Progenitor cell of endocrine pancreas (in vitro differentiated cells): ENCODE measurements around the gene PLOD3. TPM values are rescaled to one million over a fixed set of nuclear protein-coding genes. Genes with fewer than 3 reads are reported as not detected.
A peak's percentile ranks its signal among the peaks of the same experiment; 100 is the strongest.

ENCODE experiments used
- DNase-seq: peaks from one replicate; pipeline ENCODE4 v3.0.0; 2021; ENCODE audit warnings: low spot score; ENCODE audit not compliant: unreplicated experiment
- H3K27ac Mint-ChIP-seq: 2 replicates; pipeline ENCODE4 v1.8.0; 2021; ENCODE audit warnings: mild to moderate bottlenecking, moderate library complexity, mixed read lengths
- H3K27me3 Mint-ChIP-seq: 2 replicates; pipeline ENCODE4 v1.8.0; 2021; ENCODE audit warnings: mixed read lengths
- H3K36me3 Mint-ChIP-seq: 2 replicates; pipeline ENCODE4 v1.8.0; 2022; ENCODE audit warnings: mixed read lengths; ENCODE audit not compliant: insufficient read depth
- H3K4me1 Mint-ChIP-seq: 2 replicates; pipeline ENCODE4 v1.8.0; 2021; ENCODE audit warnings: low read depth, mixed read lengths
- H3K4me3 Mint-ChIP-seq: 2 replicates; pipeline ENCODE4 v1.8.0; 2021; ENCODE audit warnings: low read depth, mild to moderate bottlenecking, moderate library complexity, mixed read lengths
- H3K9me3 Mint-ChIP-seq: 2 replicates; pipeline ENCODE4 v1.8.0; 2021; ENCODE audit warnings: low read depth, mixed read lengths
- CTCF ChIP-seq: fragments of 200-600 bp; sonication (generic); IDR thresholded peaks from one replicate; pipeline ENCODE4 v1.5.0; 2021; ENCODE audit warnings: antibody characterized with exemption, mild to moderate bottlenecking; ENCODE audit not compliant: unreplicated experiment
- total RNA-seq: library from RNA; stranded (reverse); gene quantifications from 2 replicates; pipeline ENCODE4 v1.2.1, GENCODE V29; 2021

The PLOD3 gene
- total RNA-seq, 1 donor from 2014 or later, result 89.8 TPM

- H3K9me3 Mint-ChIP-seq, result no peaks in the 10 kb centered on the region
- H3K4me1 Mint-ChIP-seq, result peaks cover 7% of the 10 kb centered on the region
- H3K36me3 Mint-ChIP-seq, result peaks cover 7% of the 10 kb centered on the region
- no peaks in the 10 kb centered on the region for H3K27me3 Mint-ChIP-seq
- DNase-seq, result peak; percentile 80
- peak within 1 kb of the TSS; percentile 97 for H3K27ac Mint-ChIP-seq
- H3K4me3 Mint-ChIP-seq, result peak within 1 kb of the TSS; percentile 97
- TF ChIP-seq CTCF, result peak; percentile 92
Measured at GRCh38 chr7:101244375-101245146, 27.2 kb upstream of the PLOD3 start, which contains the start of gene FIS1. TSS of gene FIS1 (minus strand) at chr7:101245081. CDS start at chr7:101245004, 77 bp downstream.

GRCh38 chr7:101243646-101244374 lies 26.4 kb upstream of the PLOD3 start:
- Mint-ChIP-seq H3K4me3 (peak overlapping the region; percentile 97), H3K9me3 (no peaks in the 10 kb centered on the region), H3K27me3 (no peaks in the 10 kb centered on the region), H3K27ac (peak overlapping the region; percentile 56), H3K4me1 (peaks cover 13% of the 10 kb centered on the region), H3K36me3 (peaks cover 7% of the 10 kb centered on the region)
- no peak for DNase-seq
- no peak for TF ChIP-seq CTCF

DNA sequence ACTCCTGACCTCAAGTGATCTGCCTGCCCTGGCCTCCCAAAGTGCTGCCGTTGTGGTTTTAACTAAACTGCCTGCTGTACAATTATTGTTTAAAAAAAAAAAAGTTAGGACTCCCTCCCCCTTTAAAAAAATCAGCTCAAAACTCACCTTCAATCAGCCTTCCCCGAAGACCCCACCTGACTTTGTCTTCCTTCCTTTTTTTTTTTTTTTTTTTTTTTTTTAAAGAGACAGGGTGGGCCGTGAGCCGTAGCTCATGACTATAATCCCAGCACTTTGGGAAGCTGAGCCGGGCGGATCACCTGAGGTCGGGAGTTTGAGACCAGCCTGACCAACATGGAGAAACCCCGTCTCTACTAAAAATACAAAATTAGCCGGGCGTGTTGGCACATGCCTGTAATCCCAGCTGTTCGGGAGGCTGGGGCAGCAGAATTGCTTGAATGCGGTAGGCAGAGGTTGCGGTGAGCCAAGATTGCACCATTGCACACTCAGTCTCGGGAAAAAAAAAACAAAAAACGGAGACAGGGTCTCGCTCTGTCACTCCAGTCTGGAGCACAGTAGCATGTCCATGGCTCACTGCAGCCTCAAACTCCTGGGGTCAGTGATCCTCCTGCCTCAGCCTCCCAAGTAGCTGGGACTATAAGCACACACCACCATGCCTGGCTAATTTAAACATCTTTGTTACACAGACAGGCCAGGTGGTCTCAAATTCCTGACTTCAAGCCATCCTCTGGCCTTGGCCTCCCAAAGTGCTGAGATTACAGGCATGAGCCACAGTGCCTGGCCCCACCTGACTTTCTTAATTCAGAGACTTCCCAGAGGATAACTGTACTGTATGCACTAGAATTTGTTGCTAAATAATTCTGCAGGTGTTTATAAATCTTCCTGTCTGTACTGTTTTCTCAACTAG lies 24.3 kb upstream of the PLOD3 start:
- no peaks in the 10 kb centered on the region for H3K9me3 Mint-ChIP-seq
- no peak for DNase-seq
- H3K4me3 Mint-ChIP-seq, result no peak overlapping the region
- no peak overlapping the region for H3K27ac Mint-ChIP-seq
- H3K27me3 Mint-ChIP-seq, result no peaks in the 10 kb centered on the region
- peaks cover 22% of the 10 kb centered on the region for H3K4me1 Mint-ChIP-seq
- H3K36me3 Mint-ChIP-seq, result peaks cover 6% of the 10 kb centered on the region
- no peak for TF ChIP-seq CTCF

DNA sequence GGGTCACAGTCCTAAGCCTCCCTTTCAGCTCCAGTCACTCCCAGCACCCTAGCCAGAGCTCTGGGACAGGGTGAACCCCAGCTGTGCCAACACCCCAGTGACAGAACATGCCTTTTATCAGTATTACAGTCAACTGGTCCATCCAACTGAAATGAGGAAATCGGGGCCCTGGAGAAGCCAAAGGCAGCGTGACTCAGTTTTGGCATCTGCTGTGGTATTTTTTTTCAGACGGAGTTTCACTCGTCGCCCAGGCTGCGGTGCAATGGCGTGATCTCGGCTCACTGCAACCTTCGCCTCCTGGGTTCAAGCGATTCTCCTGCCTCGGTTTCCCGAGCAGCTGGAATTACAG lies 23.6 kb upstream of the PLOD3 start:
- Mint-ChIP-seq H3K4me3 (no peak overlapping the region), H3K27ac (no peak overlapping the region), H3K4me1 (peaks cover 22% of the 10 kb centered on the region), H3K9me3 (no peaks in the 10 kb centered on the region), H3K36me3 (peaks cover 6% of the 10 kb centered on the region), H3K27me3 (no peaks in the 10 kb centered on the region)
- no peak for TF ChIP-seq CTCF
- DNase-seq, result no peak
